Loucy (cell line): ENCODE data around the gene CLDN9.

Source experiments
- CTCF ChIP-seq: fragments of 200-600 bp; sonication (generic); conservative IDR thresholded peaks from 2 replicates; pipeline ENCODE4 v1.5.1; 2014; ENCODE audit warnings: mild to moderate bottlenecking, antibody characterized with exemption, low read length
- EZH2phosphoT487 ChIP-seq: fragments of 200-600 bp; IDR thresholded peaks from 2 replicates; pipeline ENCODE4 v1.6.1; 2018; ENCODE audit warnings: antibody characterized with exemption, mild to moderate bottlenecking, moderate library complexity, borderline replicate concordance

GRCh38 chr16:2973605-2974318, 39.0 kb upstream of the CLDN9 start:
- TF ChIP-seq CTCF (no peak), EZH2phosphoT487 (no peak)
